Breast epithelium (tissue), 3 donors: ENCODE measurements around the gene RHOH.

ENCODE experiments used
- POLR2A ChIP-seq: fragments of 450-650 bp; IDR thresholded peaks from one replicate; pipeline ENCODE4 v1.6.1; 2016; ENCODE audit warnings: antibody characterized with exemption, mild to moderate bottlenecking, moderate library complexity
- POLR2AphosphoS5 ChIP-seq, 3 donors: sonication (generic); formaldehyde crosslinking; IDR thresholded peaks; one replicate each; pipeline ENCODE4 v1.6.1; 2017; ENCODE audit warnings: antibody characterized with exemption in 3 of 3

DNA sequence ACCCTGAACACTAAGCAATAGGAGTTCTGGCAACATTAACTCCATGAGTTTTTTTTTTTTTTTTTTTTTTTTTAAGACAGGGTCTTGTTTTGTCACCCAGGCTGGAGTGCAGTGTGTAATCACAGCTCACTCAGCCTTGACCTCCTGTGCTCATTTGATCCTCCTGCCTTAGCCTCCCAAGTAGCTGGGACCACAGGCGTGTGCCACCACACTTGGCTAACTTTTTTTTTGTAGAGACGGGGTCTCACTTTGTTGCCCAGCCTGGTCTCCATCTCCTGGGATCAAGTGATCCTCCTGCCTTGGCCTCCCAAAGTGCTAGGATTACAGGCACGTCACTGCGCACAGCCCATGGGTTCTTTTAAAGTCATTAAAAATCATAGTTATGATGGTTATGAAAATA is 5.1 kb downstream of the RHOH start:
- TF ChIP-seq POLR2A (no peak), POLR2AphosphoS5 (IDR thresholded peaks at IDR 0.05) (no peak)
